M059J (cell line): ENCODE measurements around the gene FRMD4A. TPM values are rescaled to one million over a fixed set of nuclear protein-coding genes. Genes with fewer than 3 reads are reported as not detected.

ENCODE experiments used
- DNase-seq: peaks from one replicate; pipeline ENCODE4 v3.0.0-alpha.2; 2012; ENCODE audit warnings: low read depth
- total RNA-seq: library from RNA; depleted of rRNA; stranded (reverse); fragments of >200 nt; shearing (Covaris generic); gene quantifications from 2 replicates; pipeline ENCODE4 v1.2.3, GENCODE V29; 2014

Gene FRMD4A
- total RNA-seq, 1 experiment from 2014 or later = 10.8 TPM

DNA sequence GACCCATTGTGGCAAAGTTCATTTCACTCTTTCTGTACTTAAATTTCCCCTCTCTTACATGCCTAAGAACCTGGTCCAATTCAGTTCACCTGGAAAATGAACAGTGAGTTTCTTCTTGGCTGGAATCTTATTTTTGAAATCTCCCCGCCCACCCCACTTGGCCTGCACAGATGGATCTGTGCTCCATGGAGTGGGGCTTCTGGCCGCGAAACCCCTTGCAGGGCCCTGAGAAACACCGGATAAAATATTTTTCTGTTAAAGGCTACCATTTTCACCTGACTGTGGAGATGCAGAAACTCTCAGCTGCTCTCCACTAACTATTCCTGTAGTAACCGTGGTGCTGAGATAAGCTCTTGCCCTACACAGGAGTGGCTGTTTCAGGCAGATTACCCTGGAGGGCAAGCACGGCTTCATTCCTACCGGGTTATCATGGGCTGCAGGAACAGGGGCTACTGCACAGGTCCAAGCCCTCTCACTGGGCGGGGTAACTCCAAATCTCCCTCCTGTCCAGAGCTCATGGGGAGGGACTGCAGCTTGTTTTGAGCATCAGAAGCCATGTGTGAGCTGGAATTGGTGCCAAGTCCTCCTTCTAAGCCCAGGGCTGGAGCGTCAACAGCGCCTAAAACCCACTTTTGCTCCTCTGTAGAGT lies 625.1 kb downstream of the FRMD4A start:
- DNase-seq = no peak

DNA sequence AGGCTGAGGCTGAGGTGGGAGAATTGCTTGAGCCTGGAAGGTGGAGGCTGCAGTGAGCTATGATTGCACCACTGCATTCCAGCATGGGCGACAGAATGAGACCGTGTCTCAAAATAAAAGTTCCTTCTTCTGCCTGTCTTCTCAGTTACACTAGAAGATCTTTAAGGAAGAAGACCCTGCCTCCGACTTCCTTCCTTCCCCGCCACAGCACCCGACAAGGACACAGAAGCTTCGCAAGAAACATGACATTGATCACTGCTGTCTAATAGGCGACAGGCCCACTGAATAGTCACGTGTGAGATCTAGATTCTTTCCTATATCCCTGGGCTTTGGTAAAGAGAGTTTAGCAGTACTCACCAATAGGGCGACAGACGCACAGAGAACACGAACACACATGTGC lies 625.8 kb downstream of the FRMD4A start:
- DNase-seq = no peak

DNA sequence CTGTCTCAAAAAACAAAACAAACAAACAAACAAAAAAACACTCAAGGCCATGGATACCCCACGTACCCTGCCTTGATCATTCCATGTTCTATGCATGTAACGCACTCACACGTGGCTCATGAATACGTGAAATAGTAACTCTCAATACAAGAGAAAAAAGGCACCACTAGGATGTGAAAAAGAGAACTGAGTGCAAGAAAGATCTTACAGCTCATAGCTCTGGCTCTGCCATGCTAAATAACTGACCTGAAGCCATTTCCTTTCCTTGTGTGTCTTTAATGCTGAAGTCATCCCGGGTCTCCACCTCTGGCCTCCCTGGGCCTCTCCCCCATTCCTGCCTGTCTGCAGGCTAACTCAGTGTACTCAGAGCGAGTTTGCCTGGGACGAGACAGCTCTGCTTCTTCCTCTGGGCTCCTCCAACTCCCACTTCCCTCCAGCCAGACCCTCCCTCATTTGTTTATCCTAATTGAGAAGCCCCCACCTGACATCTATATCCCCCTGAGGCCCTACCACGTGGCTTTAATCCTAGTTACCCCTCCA lies 626.7 kb downstream of the FRMD4A start:
- DNase-seq = no peak

DNA sequence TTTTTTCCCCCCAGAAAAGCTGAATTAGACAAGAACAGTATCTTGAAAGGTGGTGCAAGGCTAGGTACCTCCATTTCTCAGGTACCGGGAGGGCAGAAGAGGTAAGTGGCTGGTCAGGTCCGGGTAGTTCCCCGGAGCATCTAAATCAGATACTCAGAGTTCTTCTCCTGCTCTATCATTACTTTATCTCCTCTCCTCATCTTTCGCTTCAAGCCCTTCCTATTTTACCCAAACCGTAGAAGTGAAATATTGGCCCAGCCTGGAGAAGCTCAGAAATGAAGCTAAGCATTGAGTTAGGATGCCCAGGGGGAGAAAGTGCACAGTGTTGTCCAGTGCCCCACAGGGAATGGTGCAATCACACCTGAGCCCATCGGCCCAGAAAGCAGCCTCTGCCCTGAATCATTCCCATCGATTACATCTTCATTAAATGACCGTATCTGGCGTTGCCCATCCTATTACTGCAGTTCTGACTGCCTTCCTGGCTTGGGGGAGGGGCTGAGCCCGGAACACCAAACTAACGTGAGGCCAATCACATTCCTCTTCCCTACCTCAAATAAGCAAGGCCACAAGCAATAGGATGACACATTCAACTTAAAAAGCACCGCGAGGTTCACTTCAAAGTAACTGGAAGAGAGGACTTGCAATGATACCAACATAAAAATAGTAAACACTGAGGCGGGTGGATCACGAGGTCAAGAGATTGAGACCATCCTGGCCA lies 627.5 kb downstream of the FRMD4A start:
- DNase-seq = no peak

DNA sequence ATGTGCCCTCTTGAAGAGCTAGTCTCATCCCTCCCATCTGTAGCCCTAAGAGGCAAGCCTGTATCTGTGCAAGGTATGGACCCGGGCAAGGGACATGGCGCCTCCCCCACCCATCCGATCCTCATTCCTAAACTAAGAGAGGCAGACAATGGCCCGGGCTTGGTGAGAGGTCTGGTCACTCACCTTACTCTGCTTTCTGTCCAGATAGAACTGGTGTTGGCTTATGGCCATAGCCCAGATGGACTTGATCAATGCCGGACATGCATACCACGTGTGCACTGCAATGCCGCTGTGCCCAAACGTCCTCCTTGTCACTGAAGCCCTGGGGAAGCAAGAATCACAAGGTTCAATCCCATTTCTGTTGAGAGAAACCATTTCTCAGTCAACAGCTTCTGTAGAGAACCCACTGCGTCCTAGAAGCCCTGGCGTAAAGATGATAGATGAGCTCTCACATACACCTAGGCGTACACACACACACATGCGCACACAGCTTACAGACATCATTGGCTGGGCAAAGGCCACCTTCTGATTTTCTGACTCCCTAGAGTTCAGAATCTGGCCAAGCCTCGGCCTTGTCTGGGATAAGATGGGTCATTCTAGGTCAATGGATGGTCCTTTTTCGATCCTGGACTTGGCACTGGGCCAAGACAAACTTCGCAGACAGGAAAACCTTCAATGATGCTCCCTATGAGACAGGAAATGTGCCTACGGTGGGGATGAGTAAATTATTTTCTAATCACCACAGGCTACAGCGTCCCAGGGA lies 629.4 kb downstream of the FRMD4A start:
- DNase-seq = no peak

DNA sequence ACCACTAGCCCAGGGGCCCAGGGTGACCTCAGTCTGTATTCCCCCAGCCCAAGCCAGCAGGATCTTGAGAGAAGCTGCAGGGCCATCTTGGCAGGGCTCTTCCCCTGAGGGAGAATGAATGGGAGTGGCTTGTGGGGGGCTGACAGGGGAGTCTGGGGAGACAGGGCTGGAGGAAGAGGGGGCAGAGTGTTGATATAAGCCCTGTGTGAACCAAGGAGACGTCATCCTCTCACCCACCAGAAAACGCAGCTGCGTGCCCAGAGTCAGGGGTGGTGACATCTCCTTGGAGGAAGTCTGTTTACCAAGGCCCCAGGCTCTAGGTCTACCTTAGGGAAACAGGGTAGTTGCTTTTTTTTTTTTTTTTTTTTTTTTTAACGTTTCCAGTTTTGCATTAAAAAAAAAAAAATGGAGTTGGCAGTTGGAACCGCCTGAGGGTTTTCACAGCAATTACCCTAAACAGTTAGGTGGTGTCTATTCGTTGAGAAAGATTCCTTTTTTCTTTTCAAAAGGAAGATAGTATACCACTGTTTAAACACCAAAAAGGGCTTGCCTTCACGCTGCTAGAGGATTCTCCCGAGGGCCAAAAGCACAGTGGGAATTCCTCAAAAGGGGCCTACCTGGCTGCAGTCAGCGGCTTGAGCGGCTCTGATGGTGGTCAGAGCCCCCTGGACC lies 630.1 kb downstream of the FRMD4A start:
- DNase-seq = no peak

DNA sequence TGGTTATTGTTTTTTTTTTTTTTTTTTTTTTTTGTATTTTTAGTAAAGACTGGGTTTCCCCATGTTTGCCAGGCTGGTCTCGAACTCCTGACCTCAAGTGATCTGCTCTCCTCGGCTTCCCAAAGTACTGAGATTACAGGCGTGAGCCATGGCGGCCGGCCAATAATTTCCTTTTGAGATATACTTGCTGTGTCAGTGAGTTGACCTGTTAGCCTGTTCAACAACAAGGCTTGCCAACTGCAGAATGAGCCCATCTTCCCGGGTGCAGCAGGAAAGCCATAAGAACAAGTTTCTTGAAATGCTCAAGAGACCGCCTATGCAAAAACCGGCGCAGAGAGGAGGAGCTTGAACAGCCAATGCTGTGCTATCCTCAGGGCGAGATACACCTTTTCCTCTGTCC lies 631.5 kb downstream of the FRMD4A start:
- no peak for DNase-seq

DNA sequence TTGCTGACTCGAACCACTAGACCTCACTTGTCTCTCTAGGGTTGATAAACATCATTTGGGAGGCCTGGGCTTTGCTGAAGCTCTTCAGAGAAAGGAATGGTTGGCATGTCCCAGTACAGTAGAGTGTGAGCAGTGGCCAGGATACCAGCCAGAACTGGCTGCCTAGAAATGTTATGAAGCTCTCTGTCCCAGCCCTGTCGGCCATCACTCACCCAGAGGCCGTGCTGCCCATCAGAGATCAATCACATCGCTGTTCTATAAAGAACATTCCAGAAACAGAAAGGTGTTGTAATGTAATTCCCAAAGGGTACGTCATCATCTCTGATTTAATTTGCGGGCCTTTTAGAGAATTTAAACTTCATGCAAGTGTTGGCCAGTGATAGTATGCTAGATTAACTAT lies 632.5 kb downstream of the FRMD4A start:
- no peak for DNase-seq

DNA sequence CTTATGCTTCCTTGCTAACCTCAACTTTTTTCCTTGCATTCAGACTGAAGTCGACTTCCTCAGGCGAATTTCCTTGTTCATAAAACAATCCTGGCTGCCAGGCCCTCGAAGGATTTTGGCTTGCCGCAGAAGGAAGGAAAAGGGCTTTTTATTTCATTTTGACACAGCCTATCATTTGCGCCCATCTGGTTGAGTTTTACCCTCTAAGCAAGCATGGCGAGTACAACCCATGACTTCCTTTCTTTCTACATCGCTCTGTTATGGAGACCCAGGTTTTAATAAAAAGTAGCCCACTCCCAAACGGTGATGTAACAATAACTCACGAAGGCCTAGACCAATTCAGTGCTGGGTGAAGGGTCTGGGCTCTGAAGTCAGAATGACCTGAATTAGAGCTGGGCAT lies 634.7 kb downstream of the FRMD4A start:
- no peak for DNase-seq

DNA sequence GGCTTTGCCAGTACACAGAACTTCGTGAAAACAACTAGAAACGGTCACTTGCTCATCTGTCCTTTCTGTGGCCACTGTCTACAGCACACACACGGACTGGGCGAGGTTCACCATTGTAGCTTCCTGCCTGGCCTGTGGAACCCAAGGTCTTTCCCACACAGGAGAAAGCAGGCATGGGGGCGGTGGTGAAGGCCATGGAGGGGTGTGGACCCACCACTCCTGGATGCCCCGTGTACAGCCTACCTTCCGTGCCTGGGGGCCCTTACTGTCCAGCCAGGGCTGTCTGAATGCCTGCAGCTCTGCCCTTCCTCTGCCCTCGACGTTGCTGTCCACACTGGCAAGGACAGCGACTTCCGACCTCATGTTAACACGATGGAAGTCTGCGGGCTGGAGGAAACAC lies 635.1 kb downstream of the FRMD4A start:
- DNase-seq = no peak

DNA sequence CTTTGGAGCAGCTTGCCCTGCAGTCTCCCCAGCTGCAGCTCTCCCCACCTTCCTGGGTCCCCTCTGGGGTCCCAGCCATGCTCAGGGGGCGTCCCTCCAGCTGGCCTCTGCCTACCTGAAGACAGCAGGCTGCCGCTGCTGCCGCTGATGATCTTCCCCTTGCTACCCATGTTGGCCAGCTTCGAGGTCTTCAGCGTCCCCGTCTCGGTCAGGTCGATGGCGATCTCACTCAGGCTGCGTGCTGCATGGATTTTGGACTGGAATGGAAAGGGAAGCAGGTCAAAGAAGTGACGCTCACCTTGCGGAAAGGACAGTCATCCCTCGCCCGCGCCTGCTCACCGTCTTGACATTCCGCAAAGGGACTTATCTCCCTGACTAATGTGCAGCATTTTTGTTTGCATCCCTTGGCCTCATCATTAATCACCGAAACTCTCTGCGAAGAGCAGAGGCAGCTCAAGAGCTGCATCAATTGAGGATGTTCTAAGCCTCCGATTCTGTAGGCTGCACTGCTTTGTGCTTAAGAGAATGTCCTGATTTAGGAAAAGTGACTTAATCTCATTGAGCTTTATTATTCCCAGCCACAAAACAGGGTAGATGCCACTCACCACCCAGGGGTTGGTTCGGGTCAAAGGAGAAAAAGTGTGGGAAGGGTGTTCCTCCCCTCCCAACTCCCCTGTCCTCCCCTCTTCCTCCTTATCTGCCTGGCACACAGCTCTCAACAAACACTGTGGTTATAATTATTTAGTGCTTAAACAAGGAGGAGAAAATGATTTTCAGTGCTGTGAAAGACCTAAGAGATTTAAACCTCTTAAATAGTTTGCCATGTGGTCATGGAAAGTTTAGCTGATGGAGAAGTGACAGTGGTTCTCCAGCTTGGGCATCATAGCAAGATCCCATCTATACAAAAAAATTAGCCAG lies 636.7 kb downstream of the FRMD4A start:
- DNase-seq = no peak

DNA sequence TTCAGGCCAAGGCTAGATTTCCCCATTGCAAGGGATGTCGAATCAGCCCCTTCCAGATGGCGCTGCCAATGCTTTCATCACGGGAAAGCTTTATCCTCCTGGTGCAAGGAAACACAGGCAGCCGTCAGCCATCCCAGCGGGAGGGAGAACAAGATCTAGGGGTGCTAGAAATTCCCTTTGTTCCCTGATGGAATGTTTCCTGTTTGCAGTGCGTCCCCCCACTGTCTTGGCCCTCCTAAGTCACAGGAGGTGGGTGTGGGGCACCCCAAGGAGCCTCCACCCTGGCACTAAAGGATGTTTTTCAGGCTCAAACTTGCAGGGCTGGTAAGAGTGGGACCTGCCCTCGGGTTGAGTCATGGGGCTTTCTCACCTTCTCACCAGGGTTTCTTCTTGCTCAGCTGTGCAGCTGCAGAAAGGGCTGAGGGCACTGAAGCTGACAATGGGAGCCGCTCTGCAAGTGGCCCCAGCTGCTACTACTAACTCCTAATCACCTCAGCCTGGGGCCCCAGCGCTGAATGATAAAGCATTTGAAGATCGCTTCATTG lies 640.4 kb downstream of the FRMD4A start:
- DNase-seq = no peak

DNA sequence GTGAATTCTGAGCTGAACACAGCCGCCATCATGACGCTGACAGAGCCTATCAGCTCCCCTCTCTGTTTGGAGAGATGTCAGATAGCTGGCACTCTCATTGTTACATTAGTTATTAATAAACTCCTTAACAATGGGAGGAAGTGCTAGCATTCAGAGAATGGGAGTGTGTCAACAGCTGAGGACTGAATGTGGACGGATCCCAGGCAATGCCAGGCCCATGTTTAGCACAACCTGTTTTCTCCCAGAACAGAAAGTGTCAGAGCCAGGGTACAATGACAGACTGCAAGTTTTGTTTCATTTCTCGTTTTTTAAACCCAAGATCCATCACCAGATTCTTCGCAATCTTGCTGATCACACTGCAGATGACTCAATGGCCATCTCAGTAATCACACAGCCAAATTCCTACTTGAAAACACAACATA lies 644.4 kb downstream of the FRMD4A start:
- DNase-seq = no peak

DNA sequence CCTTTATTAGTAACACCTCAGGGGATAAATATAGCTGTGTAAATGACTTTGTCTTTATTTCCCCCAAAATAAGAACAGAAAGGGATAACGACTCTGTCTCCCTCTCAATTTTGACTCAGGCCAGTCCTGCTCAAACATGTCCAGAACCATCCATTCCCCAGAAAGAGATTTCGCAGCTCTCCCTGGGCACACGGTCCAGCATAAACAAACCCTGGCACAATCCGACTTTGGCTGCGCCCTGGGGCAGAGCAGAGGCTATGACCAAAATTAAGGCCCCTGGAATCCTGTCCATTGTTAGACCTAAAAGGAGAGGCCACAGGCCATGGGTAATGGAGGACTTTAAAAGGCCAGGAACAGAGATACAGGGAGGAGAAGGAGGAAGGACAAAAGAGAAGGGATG lies 644.8 kb downstream of the FRMD4A start:
- no peak for DNase-seq

DNA sequence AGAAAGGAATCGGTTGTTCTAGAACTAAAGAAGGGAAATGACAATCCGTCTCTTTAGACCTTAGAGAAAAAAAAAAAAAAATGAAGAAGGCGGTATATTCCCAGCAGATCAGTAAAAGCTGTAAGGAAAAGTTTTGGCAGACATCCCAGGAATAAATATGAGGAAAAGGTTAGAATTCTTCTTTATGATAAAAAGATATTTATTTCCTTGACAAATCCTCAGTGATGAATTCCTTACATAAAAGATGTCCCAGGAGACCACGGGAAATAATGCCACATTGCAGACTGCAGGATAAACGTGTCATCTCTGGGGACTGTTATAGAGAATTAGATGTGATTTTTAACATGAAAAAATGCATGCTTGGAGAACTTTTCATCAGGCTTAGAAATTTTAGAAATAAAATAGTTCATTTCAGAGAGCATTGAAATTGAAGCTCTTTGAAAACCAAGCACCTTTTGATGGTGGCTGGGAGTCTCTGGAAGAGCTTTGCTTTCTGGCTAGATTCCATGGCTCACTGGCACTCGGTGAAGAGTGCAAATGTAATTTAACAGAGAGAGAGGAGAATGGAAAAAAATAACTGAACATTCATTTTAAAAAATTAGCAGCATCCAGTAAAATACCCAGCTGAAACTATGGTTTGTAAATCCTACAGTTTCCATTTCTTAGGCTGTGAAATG lies 645.8 kb downstream of the FRMD4A start:
- DNase-seq = no peak

DNA sequence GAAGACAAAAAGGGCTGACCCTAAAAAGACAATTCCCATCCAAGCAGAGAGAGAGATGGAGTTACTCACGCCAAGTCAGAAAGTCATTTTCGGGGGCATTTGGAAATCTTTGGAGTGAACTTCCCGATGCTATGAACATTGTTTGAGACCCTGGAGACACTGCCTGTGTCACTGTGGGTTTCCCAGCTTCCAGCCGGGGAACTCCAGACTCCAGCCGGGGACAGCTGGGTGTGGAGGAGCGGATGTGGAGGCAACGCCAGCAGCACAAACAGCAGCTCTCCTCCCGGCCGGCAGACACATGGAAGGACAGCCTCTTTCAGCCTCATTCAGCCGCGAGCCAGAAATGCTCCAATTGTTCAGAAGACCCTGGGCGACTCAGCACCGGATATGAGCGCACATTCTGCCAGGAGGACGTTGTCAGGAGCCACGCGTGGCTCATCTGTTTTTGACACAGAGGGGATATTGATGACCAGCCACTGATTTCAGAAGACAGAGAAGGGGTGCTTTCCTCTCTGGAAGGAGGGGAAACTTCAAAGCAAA lies 646.4 kb downstream of the FRMD4A start:
- DNase-seq = no peak

DNA sequence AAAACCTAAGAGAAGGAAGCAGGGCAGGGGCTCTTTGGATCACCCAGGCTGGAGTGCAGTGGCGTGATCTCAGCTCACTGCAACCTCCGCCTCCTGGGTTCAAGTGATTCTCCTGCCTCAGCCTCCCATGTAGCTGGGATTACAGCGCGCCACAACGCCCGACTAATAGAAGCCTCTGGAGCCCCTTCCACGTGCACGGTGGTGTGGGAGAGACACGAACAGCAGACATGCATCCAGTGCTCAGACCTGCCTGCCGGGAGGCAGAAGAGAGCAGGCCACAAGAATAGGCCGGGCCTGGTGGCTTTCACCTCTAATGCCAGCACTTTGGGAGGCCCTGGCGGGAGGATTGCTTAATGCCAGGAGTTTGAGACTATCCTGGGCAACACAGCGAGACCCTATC lies 647.7 kb downstream of the FRMD4A start:
- DNase-seq = no peak

DNA sequence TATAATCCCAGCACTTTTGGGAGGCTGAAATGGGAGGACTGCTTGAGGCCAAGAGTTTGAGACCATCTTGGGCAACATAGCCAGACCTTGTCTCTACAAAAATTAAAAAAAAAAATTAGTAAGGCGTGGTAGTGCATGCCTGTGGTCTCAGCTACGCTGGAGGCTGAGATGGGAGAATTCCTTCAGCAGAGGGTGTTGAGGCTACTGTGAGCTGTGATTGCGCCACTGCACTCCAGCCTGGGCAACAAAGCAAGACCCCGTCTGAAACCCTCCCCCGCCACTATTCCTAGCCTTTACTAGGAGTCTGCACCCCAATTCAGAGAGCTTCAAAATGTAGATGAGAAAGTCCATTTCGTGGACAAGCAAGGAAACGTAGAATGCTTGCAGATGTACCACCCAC lies 648.8 kb downstream of the FRMD4A start:
- no peak for DNase-seq

DNA sequence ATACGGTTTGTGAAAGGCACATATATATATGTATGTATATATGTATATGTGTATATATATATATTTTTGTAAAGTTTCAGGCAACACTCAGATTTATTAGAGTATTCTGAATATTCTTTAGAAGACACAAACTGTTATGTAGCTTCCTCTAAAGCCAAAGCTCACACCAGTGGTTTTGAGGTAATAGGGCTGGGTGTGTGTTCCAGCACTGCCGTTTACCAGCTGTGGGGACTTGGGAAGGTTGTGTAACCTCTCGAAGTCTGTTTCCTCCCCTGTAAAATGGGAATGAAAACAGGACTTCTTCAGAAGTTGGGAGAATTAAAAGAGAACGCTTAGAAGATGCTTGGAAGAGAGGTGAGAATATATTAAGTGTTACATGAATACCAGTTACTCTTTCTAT lies 649.2 kb downstream of the FRMD4A start:
- no peak for DNase-seq

DNA sequence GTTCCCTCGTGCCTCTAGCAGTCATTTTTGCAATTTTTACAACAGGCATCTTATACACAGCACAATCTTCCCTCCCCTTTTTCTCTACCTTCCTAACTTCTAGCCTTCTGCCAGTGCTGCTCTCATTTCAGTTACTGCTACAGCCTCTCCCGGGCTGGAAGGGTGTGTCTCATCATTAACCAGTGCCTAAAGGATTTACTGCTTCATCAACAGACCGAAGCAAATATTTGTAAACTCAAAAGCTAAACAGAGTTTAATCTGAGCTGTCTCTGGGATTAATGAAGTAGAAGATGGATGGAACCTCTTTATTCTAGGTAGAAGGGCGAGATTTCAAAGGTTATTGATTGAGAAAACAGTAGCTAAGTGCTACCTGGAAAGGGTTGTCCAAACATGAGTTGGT lies 649.6 kb downstream of the FRMD4A start:
- no peak for DNase-seq
